Measurements from ENCODE around the gene EZR.

DNA sequence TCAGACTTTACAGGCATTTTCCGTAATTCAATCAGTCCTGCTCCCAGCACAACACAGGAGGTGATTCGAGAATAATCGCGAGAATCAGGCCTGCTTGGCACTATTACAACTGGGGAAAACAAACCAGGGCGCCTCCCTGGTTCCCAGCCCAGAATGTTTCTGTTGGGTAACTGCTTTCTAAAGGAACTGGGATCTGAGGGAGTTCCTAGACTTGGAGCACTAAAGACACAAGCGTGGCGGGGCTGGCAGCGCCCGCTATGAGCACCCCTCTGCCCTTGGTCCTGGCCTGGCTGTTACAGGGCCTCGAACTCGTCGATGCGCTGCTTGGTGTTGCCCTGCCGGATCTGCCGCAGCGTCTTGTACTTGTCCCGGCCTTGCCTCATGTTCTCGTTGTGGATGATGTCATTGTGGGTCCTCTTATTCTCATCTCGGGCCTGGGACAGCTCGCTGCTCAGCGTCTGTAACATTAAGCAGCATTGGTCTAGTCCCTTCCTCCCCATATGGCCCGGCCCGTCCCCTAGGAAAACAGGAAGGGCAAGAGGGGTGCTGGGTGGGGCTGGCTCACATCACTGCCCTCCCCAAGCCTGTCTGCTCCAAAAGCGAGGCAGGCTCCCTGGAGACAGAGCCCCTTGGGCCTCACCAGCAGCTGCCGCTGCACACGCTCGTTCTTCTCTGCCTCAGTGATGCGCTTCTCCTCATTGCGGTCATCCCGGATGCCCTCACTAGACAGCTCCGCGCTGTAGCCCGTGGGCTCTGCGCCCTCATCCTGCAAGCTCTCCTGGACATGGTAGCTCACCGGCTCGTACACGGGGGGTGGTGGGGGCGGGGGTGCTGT, 52.3 kb downstream of the EZR start:
- TF ChIP-seq, protein P1, sequence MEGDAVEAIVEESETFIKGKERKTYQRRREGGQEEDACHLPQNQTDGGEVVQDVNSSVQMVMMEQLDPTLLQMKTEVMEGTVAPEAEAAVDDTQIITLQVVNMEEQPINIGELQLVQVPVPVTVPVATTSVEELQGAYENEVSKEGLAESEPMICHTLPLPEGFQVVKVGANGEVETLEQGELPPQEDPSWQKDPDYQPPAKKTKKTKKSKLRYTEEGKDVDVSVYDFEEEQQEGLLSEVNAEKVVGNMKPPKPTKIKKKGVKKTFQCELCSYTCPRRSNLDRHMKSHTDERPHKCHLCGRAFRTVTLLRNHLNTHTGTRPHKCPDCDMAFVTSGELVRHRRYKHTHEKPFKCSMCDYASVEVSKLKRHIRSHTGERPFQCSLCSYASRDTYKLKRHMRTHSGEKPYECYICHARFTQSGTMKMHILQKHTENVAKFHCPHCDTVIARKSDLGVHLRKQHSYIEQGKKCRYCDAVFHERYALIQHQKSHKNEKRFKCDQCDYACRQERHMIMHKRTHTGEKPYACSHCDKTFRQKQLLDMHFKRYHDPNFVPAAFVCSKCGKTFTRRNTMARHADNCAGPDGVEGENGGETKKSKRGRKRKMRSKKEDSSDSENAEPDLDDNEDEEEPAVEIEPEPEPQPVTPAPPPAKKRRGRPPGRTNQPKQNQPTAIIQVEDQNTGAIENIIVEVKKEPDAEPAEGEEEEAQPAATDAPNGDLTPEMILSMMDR (IDR thresholded peaks at IDR 0.05; ENCODE audit: poor library complexity) = no peak
- no peak for TF ChIP-seq EZH2phosphoT487 (IDR thresholded peaks at IDR 0.05; ENCODE audit: low read depth, severe bottlenecking, unreplicated experiment)
- TF ChIP-seq EZH2 (IDR thresholded peaks at IDR 0.05; ENCODE audit: borderline replicate concordance) = no peak
